Measurements from ENCODE around the gene PLEKHA7. TPM values are rescaled to one million over a fixed set of nuclear protein-coding genes. Genes with fewer than 3 reads are reported as not detected.

PLEKHA7 gene
- total RNA-seq, 1 donor from 2014 or later: 25.3 TPM

DNA sequence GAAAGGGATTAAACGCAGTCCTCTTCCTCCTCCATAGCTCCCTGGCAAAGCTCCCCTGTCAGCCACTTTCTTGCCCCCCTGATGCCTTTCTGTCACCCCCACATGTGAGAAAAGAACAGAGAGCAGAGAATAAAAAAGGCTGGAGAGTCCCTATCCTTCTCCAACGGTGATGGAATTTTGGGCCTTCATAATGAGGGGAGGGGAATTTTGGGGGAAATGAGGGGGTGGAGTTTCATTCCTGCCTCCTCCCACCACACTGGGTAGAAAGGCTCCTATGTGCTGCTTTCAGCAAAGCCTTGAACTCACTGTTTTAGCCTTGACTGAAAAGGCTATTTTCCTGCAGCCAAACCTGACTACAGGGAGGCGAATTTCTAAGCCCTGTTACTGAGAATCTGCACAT, 216.4 kb downstream of the PLEKHA7 start:
- H3K36me3 ChIP-seq (ENCODE audit: control insufficient read depth, insufficient read depth, low read length): no peaks in the 10 kb centered on the region
- H3K27me3 ChIP-seq (ENCODE audit: control insufficient read depth, insufficient read depth, low read length): no peaks in the 10 kb centered on the region
- H3K4me3 ChIP-seq (ENCODE audit: low read depth, low read length): no peak overlapping the region
- TF ChIP-seq, protein P1, sequence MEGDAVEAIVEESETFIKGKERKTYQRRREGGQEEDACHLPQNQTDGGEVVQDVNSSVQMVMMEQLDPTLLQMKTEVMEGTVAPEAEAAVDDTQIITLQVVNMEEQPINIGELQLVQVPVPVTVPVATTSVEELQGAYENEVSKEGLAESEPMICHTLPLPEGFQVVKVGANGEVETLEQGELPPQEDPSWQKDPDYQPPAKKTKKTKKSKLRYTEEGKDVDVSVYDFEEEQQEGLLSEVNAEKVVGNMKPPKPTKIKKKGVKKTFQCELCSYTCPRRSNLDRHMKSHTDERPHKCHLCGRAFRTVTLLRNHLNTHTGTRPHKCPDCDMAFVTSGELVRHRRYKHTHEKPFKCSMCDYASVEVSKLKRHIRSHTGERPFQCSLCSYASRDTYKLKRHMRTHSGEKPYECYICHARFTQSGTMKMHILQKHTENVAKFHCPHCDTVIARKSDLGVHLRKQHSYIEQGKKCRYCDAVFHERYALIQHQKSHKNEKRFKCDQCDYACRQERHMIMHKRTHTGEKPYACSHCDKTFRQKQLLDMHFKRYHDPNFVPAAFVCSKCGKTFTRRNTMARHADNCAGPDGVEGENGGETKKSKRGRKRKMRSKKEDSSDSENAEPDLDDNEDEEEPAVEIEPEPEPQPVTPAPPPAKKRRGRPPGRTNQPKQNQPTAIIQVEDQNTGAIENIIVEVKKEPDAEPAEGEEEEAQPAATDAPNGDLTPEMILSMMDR (IDR thresholded peaks at IDR 0.05; ENCODE audit: insufficient read depth, low read length, poor library complexity, severe bottlenecking): no peak
- DNase-seq (ENCODE audit: low read depth): no peak

DNA sequence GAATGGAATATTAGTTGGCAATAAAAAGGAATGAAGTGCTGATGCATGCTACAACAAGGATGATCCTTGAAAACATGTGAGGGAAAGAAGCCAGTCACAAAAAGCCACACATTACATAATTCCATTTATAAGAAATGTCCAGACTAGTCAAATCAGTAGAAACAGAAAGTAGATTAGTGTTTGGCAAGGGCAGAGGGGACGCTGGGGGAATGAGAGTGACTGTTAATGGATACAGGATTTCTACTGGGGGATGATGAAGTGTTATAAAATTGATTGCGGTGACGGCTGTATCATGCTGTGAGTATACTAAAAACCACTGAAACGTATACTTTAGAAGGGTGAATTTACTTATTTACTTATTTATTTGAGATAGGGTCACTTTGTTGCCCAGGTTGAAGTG, 217.9 kb downstream of the PLEKHA7 start:
- TF ChIP-seq, protein P1 (IDR thresholded peaks at IDR 0.05; ENCODE audit: insufficient read depth, low read length, poor library complexity, severe bottlenecking): no peak
- no peak for DNase-seq (ENCODE audit: low read depth)
- H3K4me3 ChIP-seq (ENCODE audit: low read depth, low read length): no peak overlapping the region
- no peaks in the 10 kb centered on the region for H3K27me3 ChIP-seq (ENCODE audit: control insufficient read depth, insufficient read depth, low read length)
- no peaks in the 10 kb centered on the region for H3K36me3 ChIP-seq (ENCODE audit: control insufficient read depth, insufficient read depth, low read length)

DNA sequence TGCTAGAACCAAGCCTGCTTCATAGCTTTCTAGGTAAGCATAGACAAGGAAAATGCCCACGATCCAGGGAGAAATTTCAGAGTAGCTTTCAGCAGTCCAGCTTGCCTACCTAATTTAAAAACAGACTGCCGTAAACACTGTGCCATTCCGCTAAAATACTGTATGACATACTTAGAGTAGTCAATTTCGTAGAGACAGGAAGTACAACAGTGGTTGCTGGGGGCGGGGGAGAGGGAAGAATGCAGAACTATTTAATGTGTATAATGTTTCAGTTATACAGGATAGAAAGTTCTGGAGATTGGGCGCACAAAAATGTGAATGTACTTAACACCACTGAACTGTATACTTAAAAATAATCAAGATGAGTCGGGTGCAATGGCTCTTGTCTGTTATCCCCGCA, 219.1 kb downstream of the PLEKHA7 start:
- TF ChIP-seq, protein P1 (IDR thresholded peaks at IDR 0.05; ENCODE audit: insufficient read depth, low read length, poor library complexity, severe bottlenecking): no peak
- DNase-seq (ENCODE audit: low read depth): no peak
- no peaks in the 10 kb centered on the region for H3K27me3 ChIP-seq (ENCODE audit: control insufficient read depth, insufficient read depth, low read length)
- no peak overlapping the region for H3K4me3 ChIP-seq (ENCODE audit: low read depth, low read length)
- H3K36me3 ChIP-seq (ENCODE audit: control insufficient read depth, insufficient read depth, low read length): no peaks in the 10 kb centered on the region

DNA sequence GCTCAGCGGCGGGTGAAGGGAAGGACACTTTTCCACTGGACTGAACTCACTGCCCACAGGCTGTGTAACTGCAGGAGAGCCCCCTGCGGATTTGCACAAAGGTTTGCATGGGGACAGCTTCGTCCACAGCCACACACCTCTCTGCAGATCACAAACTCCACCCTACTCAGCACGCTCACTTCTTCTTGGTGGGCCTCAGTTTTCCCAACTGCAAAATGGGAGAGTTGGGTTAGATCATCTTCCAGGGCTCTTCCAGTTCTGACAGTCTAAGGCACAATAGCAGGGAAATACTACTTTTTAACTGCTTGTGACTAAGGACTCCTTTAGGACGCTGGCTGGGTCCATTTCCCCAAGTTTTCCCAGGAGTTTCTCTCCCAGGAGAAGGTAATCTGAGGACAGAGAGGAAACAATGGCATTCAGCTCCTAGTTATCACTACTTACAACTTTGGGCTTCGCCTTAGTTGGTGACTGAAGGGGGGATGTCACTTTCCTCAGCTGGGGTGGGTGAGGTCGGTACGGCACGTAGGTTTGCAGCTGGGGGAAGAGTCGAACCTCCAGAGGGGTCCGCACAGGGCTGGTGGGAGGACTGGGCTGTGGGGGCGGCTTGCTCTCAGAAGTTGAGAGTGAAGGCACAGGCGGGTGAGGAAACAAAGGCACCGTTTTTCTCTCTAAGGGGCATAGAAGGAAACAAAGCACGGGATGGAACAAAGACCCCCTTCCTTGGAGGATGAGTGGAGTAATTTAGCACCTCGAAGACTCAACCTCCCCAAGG, 220.0 kb downstream of the PLEKHA7 start:
- DNase-seq (ENCODE audit: low read depth): no peak
- Histone ChIP-seq H3K27me3 (ENCODE audit: control insufficient read depth, insufficient read depth, low read length) (no peaks in the 10 kb centered on the region), H3K36me3 (ENCODE audit: control insufficient read depth, insufficient read depth, low read length) (no peaks in the 10 kb centered on the region), H3K4me3 (ENCODE audit: low read depth, low read length) (no peak overlapping the region)
- TF ChIP-seq, protein P1 (IDR thresholded peaks at IDR 0.05; ENCODE audit: insufficient read depth, low read length, poor library complexity, severe bottlenecking): no peak

DNA sequence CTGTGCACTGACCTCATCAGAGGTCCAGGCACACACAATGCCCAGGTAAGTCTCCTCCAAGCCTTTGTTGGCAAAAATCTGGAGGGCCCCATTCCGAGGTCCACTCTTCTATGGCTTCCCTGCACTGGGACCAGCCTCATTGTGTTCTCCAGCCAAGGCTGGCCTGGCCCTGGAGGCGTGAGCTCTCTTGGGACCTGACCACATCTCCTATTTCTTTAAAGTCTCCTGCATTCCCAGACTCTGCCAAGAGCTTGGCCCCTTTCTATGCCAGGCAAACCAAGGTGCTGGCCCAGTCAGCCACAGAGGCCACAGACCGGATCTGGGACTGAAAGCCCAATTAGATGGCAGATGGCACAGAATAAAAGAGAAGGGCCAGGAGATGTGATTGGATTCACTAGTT, 220.7 kb downstream of the PLEKHA7 start:
- no peaks in the 10 kb centered on the region for H3K36me3 ChIP-seq (ENCODE audit: control insufficient read depth, insufficient read depth, low read length)
- no peaks in the 10 kb centered on the region for H3K27me3 ChIP-seq (ENCODE audit: control insufficient read depth, insufficient read depth, low read length)
- TF ChIP-seq, protein P1 (IDR thresholded peaks at IDR 0.05; ENCODE audit: insufficient read depth, low read length, poor library complexity, severe bottlenecking): no peak
- H3K4me3 ChIP-seq (ENCODE audit: low read depth, low read length): no peak overlapping the region
- no peak for DNase-seq (ENCODE audit: low read depth)

DNA sequence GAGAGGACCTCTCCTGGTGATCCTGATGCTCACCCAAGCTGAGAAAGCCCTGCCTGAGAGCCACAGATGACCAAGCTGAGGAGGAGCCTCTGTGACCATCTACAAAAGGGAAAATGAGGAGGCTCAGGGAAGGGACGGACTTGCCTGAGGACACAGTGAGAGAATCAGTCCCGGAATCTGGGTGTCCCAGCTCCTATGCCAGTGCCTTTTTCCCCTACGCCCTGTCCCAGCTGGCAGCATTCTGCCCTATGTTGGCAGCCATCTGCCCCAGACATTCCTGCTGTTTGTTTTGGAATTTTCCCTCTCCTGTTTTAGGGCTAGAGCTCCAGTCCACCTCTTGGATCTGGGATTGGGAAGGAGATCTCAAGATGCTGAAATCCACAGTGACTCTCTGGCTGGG, 221.2 kb downstream of the PLEKHA7 start:
- DNase-seq (ENCODE audit: low read depth): no peak
- TF ChIP-seq, protein P1 (IDR thresholded peaks at IDR 0.05; ENCODE audit: insufficient read depth, low read length, poor library complexity, severe bottlenecking): no peak

More for the DNA sequence above, 221.2 kb downstream of the PLEKHA7 start:
- Histone ChIP-seq H3K36me3 (ENCODE audit: control insufficient read depth, insufficient read depth, low read length) (no peaks in the 10 kb centered on the region), H3K27me3 (ENCODE audit: control insufficient read depth, insufficient read depth, low read length) (no peaks in the 10 kb centered on the region), H3K4me3 (ENCODE audit: low read depth, low read length) (no peak overlapping the region)
